Measurements from ENCODE around the gene TMTC1.
"Not testable (repeated sequence)": the region's sequence is repeated elsewhere in the genome, so short reads cannot be mapped to it uniquely, and the experiment has no call there.

TMTC1 gene

GRCh38 chr12:29783773-29784666, at the start of gene TMTC1:
TMTC1 (minus strand) TSS chr12:29783942; CDS start chr12:29783751, 191 bp downstream.
- DNase-seq: no peak

DNA sequence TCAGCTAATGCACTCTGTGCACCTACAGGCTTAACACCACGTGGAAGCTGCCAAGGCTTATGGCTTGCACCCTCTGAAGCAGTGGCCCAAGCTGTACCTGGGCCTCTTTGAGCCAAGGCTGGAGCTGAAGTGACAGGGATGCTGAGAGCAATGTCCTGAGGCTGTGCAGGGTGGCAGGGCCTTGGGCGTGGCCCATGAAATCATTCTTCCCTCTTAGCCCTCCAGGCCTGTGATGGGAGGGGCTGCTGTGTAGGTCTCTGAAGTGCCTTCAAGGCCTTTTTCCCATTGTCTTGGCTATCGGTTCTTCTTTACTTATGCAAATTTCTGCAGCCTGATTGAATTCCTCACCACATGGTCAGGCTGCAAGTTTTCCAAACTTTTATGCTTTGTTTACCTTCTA, 47.4 kb upstream of the TMTC1 start:
- no peak for DNase-seq

- no peak for DNase-seq
Observed at GRCh38 chr12:29830391-29830790, 46.6 kb upstream of the TMTC1 start.

DNA sequence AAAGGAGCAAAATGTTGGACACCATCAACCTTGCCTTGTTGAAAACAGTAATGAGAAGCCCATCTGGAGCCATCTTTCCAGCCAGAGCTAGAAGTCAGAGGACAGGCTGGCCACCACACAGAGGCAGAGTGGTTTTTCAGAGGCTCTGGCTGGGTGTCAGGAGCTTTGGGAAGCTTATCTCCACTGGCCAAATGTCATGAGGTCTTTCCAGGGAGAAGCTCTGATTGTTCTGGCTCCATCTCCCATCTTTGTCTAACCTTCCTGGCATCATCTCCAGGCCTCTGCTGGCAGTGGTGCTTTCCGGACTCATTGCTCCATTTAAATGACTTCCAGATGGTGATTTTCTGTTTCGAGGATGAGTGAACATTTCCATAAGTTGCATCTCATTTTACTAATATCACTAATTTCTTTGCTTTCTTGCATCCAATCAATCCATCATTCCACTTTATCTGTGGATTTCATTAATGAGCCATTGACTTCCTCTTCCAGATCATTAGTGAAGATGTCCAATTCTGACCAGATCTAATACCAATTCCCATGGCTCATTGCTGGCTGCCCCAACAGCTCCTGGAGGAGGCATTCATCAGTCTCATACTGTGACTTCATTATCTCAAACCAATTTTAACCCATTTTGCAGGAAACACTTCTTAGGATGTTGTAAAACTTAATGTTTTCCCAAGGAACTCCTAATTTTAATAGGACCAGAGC, 35.3 kb upstream of the TMTC1 start:
- DNase-seq: no peak

DNA sequence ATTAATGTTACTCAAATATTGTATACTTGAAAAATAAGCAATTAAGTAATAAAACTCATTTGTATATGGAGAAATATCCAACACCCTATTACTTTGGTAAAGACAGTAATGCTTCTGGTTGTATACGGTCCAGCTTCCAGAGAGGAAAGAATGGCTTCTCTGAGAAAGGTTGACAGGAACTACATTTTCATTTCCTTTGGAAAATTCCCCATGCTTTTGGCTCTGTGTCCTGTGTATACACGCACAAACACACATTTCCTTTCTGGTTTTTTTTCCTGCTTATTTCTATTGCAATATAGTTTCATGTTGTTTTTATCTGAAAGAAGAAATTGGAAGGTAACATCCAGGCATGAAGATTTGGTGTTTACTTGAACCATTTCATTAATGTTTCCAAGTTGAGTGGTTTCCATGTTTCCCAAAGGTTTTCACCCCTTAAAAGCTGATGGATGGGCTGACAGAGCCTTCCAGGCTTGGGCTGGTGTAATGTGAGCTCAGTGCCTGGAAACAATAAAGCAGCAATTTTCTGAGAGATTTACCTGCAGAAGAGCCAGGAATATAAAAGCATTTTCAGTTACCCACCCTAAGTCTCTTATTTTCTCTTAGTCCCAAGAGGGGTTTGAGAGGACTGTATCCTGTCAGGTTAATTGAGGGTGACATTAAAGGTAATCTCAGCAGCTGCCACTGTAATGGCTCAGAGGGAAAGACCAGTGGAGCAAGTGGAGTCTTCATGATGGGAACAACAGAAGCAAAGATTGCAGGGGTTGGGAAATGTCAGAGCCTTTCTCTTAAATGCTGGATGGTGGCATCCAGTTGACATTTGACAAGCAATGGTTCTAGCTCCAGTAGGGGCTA, 33.4 kb upstream of the TMTC1 start:
- DNase-seq: no peak

DNA sequence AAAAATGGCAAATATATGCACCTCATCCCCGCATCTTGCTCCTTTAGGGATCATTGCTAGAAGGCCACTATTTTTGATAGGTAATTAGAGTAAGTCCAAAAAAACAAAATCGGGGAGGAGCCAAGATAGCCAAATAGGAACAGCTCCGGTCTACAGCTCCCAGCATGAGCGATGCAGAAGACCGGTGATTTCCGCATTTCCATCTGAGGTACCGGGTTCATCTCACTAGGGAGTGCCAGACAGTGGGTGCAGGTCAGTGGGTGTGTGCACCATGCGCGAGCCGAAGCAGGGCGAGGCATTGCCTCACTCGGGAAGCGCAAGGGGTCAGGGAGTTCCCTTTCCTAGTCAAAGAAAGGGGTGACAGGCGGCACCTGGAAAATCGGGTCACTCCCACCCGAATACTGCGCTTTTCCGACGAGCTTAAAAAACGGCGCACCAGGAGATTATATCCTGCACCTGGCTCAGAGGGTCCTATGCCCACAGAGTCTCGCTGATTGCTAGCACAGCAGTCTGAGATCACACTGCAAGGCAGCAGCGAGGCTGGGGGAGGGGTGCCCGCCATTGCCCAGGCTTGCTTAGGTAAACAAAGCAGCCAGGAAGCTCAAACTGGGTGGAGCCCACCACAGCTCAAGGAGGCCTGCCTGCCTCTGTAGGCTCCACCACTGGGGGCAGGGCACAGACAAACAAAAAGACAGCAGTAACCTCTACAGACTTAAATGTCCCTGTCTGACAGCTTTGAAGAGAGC, 26.0 kb upstream of the TMTC1 start:
- not testable (repeated sequence) for DNase-seq

GRCh38 chr12:29807129-29807528, 23.4 kb upstream of the TMTC1 start:
- no peak for DNase-seq

DNA sequence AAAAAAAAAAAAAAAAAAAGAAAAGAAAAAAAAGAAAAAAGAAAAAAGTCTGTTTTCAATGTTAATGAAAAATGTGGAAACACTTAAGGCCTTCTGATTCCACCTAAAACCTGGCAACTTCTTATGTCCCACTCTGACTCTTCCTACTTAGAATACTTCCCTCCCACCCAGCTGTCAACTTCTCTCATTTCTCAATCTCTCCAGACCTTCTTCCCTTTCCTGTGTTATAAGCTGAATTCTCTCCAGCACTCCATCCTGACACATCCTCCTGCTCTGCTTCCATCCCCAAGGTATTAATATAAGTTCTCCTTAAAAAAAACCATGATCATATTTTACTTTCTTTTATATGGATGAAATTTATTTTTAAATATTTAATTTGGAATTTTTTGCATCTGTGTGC, 20.3 kb upstream of the TMTC1 start:
- DNase-seq: no peak

DNA sequence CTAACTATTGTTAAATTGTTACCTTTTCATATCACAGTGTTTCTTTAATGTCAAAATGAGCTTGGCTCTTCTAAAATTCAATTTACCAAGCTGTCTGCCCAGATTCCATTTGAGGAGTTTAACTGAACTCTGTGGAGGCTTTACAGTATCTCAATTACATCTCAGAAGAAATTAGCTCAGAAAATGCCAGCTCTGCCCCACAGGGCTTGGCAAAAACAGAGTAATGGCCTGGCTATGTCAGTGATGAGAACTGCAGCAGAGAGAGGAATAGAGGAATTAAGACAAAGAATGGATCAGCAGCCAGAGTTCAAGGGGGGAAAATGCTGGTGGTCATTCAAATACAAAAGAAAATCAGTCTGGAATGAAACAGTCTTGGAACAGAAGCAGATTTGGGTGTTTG, 15.8 kb upstream of the TMTC1 start:
- DNase-seq: no peak

GRCh38 chr12:29797565-29798355, 14.0 kb upstream of the TMTC1 start:
- DNase-seq: no peak

GRCh38 chr12:29796823-29797263, 13.1 kb upstream of the TMTC1 start:
- no peak for DNase-seq

GRCh38 chr12:29795715-29796114, 12.0 kb upstream of the TMTC1 start:
- no peak for DNase-seq

DNA sequence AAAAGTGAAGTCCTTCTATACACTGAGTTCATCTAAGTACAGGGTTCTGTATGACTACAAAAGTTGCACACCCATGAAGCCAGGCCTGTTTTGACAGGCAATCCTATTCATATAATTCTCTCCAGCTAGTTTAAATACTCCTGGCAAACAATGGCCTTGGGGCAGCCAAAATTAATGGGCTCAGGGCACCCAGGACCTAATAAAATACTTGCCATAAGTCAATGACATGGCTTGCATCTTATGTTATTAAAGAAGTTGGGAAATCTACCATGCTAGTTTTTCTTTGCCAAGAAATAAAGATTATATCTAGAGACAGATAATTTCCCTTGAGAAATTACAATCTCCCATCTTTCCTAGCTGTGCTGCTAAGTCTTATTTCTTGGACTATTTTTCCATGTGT, 11.1 kb upstream of the TMTC1 start:
- DNase-seq: no peak

GRCh38 chr12:29792853-29793252, 9.1 kb upstream of the TMTC1 start:
- no peak for DNase-seq

DNA sequence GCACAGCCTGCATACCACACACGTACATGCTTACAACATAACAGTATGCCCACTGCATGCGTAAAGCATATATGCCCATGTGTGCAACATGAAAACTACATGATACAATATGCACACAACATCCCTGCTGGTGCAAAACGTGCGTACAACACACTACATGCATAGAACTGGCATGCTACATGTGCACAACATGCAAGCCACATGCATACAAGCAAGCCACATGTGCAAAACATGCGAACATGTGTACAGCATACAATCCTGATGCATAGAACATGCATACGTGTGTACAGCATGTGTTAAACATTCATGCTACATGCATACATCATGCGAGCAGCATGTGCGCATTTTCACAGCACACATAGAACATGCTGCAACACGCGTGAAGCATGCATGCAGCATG, 8.4 kb upstream of the TMTC1 start:
- no peak for DNase-seq

GRCh38 chr12:29782871-29783772, 620 bp downstream of the TMTC1 start:
- no peak for DNase-seq

DNA sequence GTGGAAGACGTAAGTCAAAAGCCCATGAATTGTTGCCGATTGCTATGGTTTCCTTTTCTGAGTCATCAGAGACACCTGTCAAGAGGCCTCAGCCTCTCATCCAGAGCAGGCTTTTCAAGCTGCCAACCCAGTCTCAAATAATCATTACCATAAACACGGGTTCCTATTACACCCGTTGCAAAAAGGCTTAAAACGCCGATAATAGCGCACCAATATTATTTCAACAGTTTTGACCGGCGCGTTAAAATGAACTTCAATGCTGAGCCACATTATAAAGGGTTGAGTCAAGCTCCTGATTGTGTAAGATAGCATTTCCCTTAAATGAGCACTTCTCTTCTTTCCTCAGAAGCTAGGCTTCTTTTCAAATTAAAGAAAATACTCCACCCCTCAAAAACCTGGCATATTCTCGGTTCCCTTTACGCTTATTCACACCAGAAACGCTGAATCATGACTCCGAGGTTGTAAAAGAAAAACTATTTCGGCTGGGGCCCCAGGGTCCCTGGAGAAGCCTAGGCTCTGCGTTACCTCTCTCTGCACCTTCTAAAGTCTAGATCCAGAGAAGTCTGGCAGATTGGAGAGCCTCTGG, 1.4 kb downstream of the TMTC1 start:
- DNase-seq: peak; percentile 1

GRCh38 chr12:29781705-29782266, 2.0 kb downstream of the TMTC1 start:
- DNase-seq: no peak

DNA sequence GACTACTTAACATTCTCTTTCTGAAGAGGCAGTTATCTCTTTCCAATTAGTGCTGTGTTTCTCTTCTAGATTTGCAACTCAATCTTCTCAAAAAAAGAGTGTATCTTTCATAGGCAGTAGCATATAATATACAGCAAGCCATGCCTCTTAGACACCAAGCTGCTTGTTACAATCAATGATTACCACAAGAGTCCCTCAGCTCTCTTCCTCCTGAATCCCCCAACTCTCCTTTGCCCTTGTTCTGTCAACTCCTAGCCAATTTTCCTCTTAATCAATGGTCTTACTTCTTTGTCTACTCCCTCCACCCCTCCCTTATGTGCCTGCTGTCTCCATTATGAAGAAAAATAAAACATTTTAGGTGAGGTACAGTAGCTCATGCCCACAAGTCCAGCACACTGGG, 2.6 kb downstream of the TMTC1 start:
- DNase-seq: no peak

GRCh38 chr12:29780084-29780483, 3.7 kb downstream of the TMTC1 start:
- no peak for DNase-seq
